Measurements from ENCODE around the gene PIEZO1.
A peak's percentile ranks its signal among the peaks of the same experiment; 100 is the strongest.

Gene PIEZO1

DNA sequence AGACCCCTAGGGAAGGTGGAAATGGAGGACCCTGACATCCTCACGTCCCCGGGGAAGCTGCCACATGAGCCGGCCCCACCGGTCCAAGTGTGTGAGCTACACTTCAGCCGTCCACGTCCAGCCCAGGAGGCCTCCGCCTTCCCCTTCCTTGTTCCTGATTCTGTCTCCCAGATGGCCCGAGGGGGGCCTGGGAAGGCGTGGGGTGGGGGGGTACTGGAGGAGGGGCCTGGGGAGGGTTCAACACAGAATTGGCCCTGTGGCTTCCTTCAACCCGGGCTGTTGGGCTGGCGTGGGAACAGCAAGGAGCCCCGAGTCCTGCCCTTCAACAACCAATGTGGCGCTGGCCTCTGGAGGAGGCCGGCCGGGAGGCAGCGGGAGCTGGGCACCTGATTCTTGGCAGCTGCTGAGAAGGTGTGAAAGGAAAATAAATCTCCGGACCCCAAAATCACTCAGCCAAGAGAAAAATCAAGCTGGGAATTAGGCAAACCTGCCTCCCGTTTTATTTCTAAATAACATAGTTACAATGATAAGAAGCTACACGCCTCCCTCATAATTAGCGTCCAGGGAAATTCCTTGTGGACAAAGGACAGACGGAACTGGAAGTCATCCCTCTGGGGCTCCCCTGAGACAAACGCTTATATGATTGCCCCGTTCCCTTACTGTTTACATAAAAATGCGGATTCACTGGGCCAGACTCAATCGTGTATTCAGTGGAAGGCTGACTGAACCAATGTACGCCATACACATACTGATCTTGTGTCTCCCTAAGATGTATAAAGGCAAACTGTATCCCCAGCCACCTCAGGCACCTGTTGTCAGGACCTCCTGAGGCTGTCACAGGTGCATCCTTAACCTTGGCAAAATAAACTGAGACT, 28.5 kb upstream of the PIEZO1 start:
- peak overlapping the region; percentile 98 for H3K27ac ChIP-seq
- TF ChIP-seq, protein P1, sequence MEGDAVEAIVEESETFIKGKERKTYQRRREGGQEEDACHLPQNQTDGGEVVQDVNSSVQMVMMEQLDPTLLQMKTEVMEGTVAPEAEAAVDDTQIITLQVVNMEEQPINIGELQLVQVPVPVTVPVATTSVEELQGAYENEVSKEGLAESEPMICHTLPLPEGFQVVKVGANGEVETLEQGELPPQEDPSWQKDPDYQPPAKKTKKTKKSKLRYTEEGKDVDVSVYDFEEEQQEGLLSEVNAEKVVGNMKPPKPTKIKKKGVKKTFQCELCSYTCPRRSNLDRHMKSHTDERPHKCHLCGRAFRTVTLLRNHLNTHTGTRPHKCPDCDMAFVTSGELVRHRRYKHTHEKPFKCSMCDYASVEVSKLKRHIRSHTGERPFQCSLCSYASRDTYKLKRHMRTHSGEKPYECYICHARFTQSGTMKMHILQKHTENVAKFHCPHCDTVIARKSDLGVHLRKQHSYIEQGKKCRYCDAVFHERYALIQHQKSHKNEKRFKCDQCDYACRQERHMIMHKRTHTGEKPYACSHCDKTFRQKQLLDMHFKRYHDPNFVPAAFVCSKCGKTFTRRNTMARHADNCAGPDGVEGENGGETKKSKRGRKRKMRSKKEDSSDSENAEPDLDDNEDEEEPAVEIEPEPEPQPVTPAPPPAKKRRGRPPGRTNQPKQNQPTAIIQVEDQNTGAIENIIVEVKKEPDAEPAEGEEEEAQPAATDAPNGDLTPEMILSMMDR (conservative IDR thresholded peaks at IDR 0.05) = no peak
- no peak for TF ChIP-seq ZFX (IDR thresholded peaks at IDR 0.05)

GRCh38 chr16:88812513-88813268, 27.7 kb upstream of the PIEZO1 start:
- TF ChIP-seq, protein P1 (conservative IDR thresholded peaks at IDR 0.05) = peak; percentile 50
- no peak for TF ChIP-seq ZFX (IDR thresholded peaks at IDR 0.05)
- peak overlapping the region; percentile 98 for H3K27ac ChIP-seq

DNA sequence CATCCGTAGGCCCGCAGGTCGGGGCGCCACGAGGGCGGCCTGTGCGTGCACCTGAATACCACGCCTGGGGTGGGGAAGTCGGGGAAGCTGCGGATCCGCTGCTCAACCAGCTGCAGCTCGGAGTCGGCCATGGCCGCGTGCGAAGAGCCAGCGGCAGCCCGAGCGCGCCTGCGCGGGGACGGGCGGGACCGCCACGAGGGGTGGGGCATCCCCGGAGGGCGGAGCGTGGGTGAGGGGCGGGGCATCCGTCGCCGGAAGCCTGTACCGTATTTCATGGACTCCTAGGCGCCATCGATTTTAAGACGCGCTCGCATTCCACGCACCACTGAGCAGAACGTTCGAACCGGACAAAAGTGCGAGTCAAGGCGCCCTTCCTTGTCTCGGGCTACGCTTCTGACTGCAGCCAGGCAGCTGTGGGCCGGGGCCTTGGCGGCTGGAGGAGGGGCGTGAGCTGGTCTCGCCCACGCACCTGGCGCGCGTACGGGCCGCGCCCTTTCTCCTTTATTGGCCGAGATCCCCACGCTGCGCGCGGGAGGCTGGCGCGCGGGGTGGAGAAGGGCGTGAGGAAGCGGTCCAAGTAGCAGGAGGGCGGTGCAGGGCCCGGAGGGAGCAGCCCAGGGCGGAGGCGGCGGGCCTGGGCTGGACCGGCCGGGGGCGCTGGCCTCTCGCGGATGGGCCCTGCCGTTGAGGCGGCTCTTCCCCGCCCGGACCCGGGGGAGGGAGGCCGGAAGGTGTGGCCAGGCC, 26.9 kb upstream of the PIEZO1 start, which contains the start of gene APRT:
APRT (minus strand) TSS at position 160 of the 744 bp plus-strand sequence; CDS start at position 131, 29 bp downstream.
- H3K27ac ChIP-seq = peak within 1 kb of the TSS; percentile 98
- TF ChIP-seq, protein P1 (conservative IDR thresholded peaks at IDR 0.05) = peak; percentile 71
- TF ChIP-seq ZFX (IDR thresholded peaks at IDR 0.05) = no peak; the same call in 1 of the 2 replicates

DNA sequence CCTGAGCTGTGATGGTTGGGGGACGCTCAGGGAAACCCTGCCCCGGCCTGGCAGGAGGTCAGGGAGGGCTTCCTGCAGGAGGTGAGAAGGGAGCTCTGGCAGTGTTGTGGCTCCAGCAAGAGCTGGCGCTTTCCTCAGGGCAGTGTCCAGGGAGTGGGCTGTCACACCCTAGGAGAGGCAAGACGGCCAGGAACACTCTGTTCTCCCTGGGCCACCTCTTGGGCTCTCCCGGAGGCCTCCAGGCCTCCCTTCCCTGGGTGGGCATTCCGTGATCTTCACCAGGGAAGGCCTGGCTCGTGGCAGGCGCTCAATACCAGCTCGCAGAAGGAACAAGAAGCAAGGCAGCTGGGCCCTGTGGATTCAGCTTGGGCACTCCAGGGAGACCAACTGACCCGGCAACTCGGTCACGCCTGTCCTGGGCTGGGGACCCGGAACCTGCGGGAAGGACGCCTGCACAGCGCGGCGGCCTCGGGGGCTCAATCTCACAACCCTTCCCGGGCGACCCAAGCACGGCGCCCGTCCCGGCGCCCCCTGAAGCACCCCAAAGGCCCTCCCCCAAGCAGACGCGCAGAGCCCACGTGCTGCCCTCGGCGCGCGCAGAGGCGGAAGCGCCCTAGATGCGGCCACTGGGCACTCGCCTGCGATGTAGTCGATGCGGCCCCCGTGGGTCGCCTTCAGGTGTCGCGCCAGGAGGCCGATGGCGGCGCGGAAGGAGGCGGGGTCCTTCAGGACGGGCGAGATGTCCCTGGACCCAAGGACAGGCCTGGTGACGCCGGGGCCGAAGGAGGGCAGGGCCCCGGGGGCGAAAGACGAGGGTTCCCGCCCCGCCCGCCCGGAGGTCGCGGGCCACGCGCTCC, 26.1 kb upstream of the PIEZO1 start:
- TF ChIP-seq, protein P1 (conservative IDR thresholded peaks at IDR 0.05) = no peak
- TF ChIP-seq ZFX (IDR thresholded peaks at IDR 0.05) = peak; percentile 42; the same call in 1 of the 2 replicates
- peak overlapping the region; percentile 98 for H3K27ac ChIP-seq

DNA sequence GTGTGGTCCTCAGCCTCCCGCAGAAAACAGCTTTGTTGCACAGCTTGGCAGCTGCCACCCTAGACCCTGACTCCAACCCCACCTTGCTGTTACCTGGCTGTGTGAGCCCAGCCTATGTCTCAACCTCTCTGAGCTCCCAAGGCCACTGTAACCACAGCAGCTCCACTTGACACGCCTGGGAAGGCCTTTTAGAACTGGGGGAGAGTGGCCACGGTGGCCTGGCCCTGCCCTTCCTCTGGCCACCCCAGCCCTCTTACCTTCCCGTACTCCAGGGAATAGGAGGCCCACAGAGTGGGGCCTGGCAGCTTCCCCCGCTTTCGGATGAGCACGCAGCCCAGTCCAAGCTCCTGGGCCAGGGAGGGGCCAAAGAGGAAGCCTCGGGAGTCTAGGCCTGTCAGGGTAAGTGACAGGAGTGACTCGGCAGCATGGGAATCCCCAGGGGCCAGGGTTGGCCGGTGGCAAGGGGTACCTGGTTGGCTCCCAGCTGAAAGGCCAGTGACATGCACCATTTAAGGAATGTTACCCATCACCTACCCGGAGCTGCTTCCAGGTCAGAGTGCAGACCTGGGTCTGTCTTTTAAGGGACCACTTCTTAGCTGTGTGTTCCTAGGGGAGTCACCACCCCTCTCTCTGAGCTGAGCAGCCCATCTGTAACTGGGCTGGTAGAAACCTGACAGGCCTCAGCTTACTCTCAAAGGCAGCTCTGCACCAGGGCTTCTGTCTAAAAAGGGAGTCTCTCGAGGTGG, 25.3 kb upstream of the PIEZO1 start:
- peak overlapping the region; percentile 98 for H3K27ac ChIP-seq
- TF ChIP-seq, protein P1 (conservative IDR thresholded peaks at IDR 0.05) = no peak
- no peak for TF ChIP-seq ZFX (IDR thresholded peaks at IDR 0.05)

DNA sequence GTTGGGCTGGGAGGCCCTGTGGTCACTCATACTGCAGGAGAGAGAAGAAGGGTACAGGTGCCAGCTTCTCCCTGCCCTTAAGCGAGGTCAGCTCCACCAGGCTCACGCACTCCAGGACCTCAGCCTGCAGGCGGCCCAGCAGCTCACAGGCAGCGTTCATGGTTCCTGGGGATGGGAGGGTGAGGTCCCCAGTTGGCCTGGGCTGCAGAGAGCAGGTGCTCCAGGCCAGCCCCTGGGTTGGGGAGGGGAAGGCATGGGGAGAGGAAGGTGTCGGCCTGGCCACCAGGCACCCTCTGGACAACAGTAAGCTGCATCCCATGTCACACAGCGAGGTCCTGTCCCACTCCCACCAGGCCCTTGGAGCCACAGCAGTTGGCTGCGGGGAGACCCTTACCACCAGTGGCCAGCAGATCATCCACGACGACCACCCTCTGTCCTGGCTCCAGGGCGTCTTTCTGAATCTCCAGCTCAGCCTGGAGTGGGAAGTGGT, 24.7 kb upstream of the PIEZO1 start:
- TF ChIP-seq ZFX (IDR thresholded peaks at IDR 0.05) = no peak
- TF ChIP-seq, protein P1 (conservative IDR thresholded peaks at IDR 0.05) = no peak
- peak overlapping the region; percentile 98 for H3K27ac ChIP-seq

Data from C4-2B (cell line).